Dendritic cell treated with granulocyte-macrophage colony-stimulating factor and Interleukin-4, amounts not matched to agents 40 ng/mL and 50 ng/mL, for 4 days (primary cell): ENCODE measurements around the gene DLL4.
A peak's percentile ranks its signal among the peaks of the same experiment; 100 is the strongest.

Experiments used
- H3K27ac Mint-ChIP-seq: one replicate; pipeline ENCODE4 v1.8.0; 2022; ENCODE audit warnings: mild to moderate bottlenecking, mixed read lengths
- H3K27me3 Mint-ChIP-seq: one replicate; pipeline ENCODE4 v1.8.0; 2022; ENCODE audit warnings: mild to moderate bottlenecking, mixed read lengths
- H3K36me3 Mint-ChIP-seq: one replicate; pipeline ENCODE4 v1.8.0; 2022; ENCODE audit warnings: low read depth, mixed read lengths
- H3K4me1 Mint-ChIP-seq: one replicate; pipeline ENCODE4 v1.8.0; 2022; ENCODE audit warnings: low read depth, mixed read lengths
- H3K4me3 Mint-ChIP-seq: one replicate; pipeline ENCODE4 v1.8.0; 2022; ENCODE audit warnings: mild to moderate bottlenecking, moderate library complexity, mixed read lengths
- H3K9me3 Mint-ChIP-seq: one replicate; pipeline ENCODE4 v1.8.0; 2022; ENCODE audit warnings: mixed read lengths
- intact Hi-C: fragments of 100-400 bp; cut with micrococcal nuclease; formaldehyde crosslinking; loops from one replicate; pipeline ENCODE4 v1.15.0; 2022

The DLL4 gene

DNA sequence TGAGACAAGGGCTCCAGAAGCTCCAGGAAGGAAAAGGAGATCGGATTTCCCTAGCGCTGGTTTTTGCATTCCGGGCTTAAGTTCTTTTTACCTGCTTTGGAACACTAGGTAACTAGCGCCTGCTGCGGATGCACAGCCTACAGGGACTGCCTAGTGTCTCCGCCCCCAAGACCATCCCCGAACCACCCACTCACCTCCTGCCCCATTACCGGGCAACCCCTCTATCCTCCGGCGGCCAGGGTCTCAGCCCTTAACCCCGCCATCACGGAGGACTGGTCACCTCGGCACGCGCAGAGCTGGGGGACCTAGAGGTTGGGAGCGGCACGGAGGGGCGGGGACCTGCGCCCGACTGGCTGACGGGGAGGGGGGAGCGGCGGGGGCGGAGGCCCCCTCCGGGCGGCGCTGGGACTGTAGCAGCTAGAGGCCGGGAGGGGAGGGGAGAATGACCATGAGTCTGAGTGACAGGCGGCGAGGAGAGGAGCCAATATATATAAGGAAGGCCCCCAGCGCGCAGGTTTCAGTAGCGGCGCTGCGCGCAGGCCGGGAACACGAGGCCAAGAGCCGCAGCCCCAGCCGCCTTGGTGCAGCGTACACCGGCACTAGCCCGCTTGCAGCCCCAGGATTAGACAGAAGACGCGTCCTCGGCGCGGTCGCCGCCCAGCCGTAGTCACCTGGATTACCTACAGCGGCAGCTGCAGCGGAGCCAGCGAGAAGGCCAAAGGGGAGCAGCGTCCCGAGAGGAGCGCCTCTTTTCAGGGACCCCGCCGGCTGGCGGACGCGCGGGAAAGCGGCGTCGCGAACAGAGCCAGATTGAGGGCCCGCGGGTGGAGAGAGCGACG lies at the start of gene DLL4:
Gene DLL4 (plus strand): TSS at position 520 of the 839 bp plus-strand sequence. CDS start 329 bp downstream, outside the sequence.
- Mint-ChIP-seq H3K9me3 (no peaks in the 10 kb centered on the region), H3K36me3 (no peaks in the 10 kb centered on the region), H3K27me3 (peaks cover 93% of the 10 kb centered on the region), H3K4me3 (peak within 1 kb of the TSS; percentile 69), H3K27ac (no peak within 1 kb of the TSS), H3K4me1 (peaks cover 74% of the 10 kb centered on the region)
- intact Hi-C loops: no loop called here

DNA sequence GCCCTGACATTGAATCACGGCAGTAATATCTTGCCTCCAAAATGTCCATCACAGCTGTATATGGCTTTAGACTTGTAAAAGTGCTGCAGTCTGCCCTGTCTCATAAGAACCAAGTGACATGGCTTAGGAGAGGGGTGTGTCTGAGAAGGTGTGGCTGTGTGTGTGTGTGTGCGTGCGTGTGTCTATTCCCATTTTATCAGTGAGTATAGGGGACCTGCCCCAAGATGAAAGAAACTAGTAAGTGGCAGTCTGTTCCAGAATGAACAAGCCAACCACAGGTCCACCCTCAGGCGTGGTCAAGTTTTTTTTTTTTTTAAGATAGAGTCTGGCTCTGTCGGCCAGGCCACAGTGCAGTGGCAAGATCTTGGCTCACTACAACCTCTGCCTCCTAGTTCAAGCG lies 49.5 kb upstream of the DLL4 start:
- Mint-ChIP-seq H3K4me3 (no peak overlapping the region), H3K27ac (no peak overlapping the region), H3K9me3 (no peaks in the 10 kb centered on the region), H3K27me3 (peaks cover 11% of the 10 kb centered on the region), H3K4me1 (no peaks in the 10 kb centered on the region), H3K36me3 (no peaks in the 10 kb centered on the region)
- intact Hi-C loops: no loop called here

- H3K27ac Mint-ChIP-seq: no peak overlapping the region
- H3K4me1 Mint-ChIP-seq: no peaks in the 10 kb centered on the region
- no peaks in the 10 kb centered on the region for H3K9me3 Mint-ChIP-seq
- intact Hi-C loops: no loop called here
- no peaks in the 10 kb centered on the region for H3K36me3 Mint-ChIP-seq
- no peak overlapping the region for H3K4me3 Mint-ChIP-seq
- H3K27me3 Mint-ChIP-seq: peaks cover 5% of the 10 kb centered on the region
Observed at GRCh38 chr15:40881351-40881750, 47.8 kb upstream of the DLL4 start.

DNA sequence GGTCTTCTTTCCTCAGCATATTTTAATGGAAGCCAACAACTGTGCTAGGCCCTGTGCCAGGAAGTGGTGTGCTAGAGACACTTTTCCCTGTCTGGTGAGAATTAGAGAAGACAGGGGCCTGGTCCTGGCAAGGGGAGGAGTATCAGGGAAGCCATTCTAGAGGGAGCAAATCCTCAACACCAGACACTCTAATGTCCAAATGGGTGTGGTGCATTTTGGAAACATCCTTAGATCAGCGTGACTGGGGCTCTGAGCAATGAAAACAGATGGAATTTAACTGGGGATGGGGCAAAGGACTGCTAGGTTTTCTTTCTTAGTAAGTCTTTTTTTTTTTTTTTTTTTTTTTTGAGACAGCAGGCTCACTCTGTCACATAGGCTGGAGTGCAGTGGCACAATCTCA lies 42.6 kb upstream of the DLL4 start:
- no peaks in the 10 kb centered on the region for H3K9me3 Mint-ChIP-seq
- no peaks in the 10 kb centered on the region for H3K27me3 Mint-ChIP-seq
- H3K4me1 Mint-ChIP-seq: peaks cover under 1% of the 10 kb centered on the region
- H3K27ac Mint-ChIP-seq: no peak overlapping the region
- no peak overlapping the region for H3K4me3 Mint-ChIP-seq
- H3K36me3 Mint-ChIP-seq: no peaks in the 10 kb centered on the region
- intact Hi-C loops: no loop called here

GRCh38 chr15:40889112-40889511 lies 40.0 kb upstream of the DLL4 start:
- Mint-ChIP-seq H3K27me3 (peaks cover 7% of the 10 kb centered on the region), H3K36me3 (peaks cover 1% of the 10 kb centered on the region), H3K4me1 (peaks cover 18% of the 10 kb centered on the region), H3K27ac (no peak overlapping the region), H3K4me3 (no peak overlapping the region), H3K9me3 (no peaks in the 10 kb centered on the region)
- intact Hi-C loops: no loop called here

- Mint-ChIP-seq H3K4me3 (no peak overlapping the region), H3K4me1 (peaks cover 34% of the 10 kb centered on the region), H3K9me3 (no peaks in the 10 kb centered on the region), H3K36me3 (peaks cover 18% of the 10 kb centered on the region), H3K27ac (no peak overlapping the region), H3K27me3 (peaks cover 7% of the 10 kb centered on the region)
- intact Hi-C loops: loop anchor here (5.0 kb wide), 4 partner anchors 144 to 374 kb away; no protein-coding TSS in a partner anchor
Observed at GRCh38 chr15:40891138-40891537, 38.0 kb upstream of the DLL4 start.

DNA sequence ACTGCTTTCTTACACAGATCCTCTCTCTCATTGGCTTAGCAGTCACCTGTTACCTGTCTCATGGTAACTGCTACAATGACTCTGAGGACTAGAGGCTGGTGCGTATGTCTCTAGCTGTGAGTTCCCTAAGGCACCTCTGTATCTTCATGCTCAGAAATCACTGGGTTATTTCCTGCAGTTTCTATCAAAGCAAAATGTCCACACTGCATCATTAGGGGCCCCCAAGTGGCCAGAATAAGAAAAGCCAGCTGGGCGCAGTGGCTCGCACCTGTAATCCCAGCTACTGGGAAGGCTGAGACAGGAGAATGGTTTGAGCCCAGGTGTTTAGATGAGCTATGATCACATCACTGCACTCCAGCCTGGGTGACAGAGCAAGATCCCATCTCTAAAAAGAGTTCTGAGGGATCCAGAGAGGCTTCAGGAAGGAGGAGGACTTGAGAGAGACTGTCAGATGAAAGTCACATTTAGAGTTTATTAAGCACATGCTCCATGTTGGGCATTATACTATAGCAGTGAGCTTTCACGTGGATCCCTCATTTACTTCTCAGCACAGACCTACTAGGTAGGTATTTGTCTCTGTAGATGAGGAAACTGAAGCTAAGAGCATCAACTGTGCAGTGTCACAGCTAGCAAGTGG lies 37.2 kb upstream of the DLL4 start:
- Mint-ChIP-seq H3K4me3 (no peak overlapping the region), H3K36me3 (peaks cover 26% of the 10 kb centered on the region), H3K9me3 (no peaks in the 10 kb centered on the region), H3K4me1 (peaks cover 39% of the 10 kb centered on the region), H3K27ac (no peak overlapping the region), H3K27me3 (peaks cover 7% of the 10 kb centered on the region)
- intact Hi-C loops: loop anchor here (5.0 kb wide), 4 partner anchors 145 to 375 kb away; no protein-coding TSS in a partner anchor

DNA sequence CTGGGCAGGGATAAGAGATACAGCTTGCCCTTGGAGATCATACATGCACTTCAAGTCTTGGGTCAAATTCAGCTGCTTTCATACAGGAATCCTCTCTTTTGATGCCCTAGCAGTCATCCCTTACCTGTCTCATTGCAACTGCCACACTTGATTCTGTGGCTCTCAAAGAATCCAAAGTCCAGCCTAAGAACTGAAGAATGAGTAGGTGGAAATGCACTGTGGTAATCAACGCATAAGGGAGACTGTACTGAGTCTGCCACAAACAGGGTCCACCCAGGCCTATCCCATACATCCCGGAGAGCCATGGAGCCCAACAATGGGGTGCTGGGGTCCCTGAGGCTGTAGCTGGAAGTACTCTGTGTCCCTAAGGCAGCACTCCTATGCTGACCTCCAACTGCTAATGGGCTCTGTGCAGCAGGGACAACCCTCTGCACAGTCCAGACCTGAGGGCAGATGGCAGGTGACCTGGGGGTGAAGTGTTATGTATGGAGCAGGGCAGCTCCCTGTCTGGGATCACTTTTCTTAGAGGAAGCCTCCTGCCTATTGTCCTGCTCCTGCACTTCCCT lies 36.6 kb upstream of the DLL4 start:
- no peak overlapping the region for H3K4me3 Mint-ChIP-seq
- peaks cover 7% of the 10 kb centered on the region for H3K27me3 Mint-ChIP-seq
- no peaks in the 10 kb centered on the region for H3K9me3 Mint-ChIP-seq
- H3K27ac Mint-ChIP-seq: no peak overlapping the region
- peaks cover 32% of the 10 kb centered on the region for H3K36me3 Mint-ChIP-seq
- H3K4me1 Mint-ChIP-seq: peaks cover 39% of the 10 kb centered on the region
- intact Hi-C loops: loop anchor here (5.0 kb wide), 4 partner anchors 145 to 375 kb away; no protein-coding TSS in a partner anchor

DNA sequence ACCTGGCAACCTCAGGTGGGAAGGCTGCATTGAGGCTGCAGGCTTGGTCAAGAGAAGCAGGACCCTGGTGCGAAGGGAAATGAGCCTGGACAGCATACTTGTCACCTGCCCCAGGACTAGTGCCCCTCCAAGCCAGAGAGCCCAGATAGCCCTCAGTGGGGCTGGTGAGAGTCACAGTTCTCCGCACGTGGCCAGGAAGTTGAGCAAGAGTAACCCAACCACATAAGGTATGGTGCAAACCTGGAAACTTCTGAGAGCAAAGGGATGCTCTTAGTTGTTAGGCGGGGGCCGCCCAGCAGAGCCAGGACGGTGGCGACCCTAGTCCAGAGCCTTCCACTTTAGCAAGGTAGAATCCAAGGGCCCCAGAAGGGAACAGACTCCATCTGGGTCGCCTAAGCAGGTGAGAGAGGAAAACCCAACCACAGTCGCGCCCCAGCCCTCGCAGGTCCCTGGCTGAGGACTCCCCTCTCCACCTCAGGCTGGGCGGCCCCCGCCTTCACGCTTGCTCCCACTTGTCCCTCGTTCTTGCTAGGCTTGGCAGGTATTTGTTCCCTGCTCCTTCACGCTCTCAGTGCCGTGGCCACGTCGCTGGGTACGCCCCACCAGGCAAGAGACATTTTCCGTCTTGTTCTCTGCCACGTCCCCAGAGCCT lies 36.0 kb upstream of the DLL4 start:
- Mint-ChIP-seq H3K4me1 (peaks cover 39% of the 10 kb centered on the region), H3K36me3 (peaks cover 38% of the 10 kb centered on the region), H3K4me3 (no peak overlapping the region), H3K27me3 (peaks cover 7% of the 10 kb centered on the region), H3K9me3 (no peaks in the 10 kb centered on the region), H3K27ac (peak overlapping the region; percentile 100)
- intact Hi-C loops: loop anchor here (5.0 kb wide), 4 partner anchors 146 to 376 kb away; no protein-coding TSS in a partner anchor

- peak within 1 kb of the TSS; percentile 100 for H3K4me3 Mint-ChIP-seq
- intact Hi-C loops: loop anchor here (1.0 to 5.0 kb wide), 5 partner anchors 37 to 377 kb away; no protein-coding TSS in a partner anchor
- peaks cover 43% of the 10 kb centered on the region for H3K4me1 Mint-ChIP-seq
- H3K36me3 Mint-ChIP-seq: peaks cover 47% of the 10 kb centered on the region
- peak within 1 kb of the TSS; percentile 100 for H3K27ac Mint-ChIP-seq
- H3K9me3 Mint-ChIP-seq: no peaks in the 10 kb centered on the region
- peaks cover 7% of the 10 kb centered on the region for H3K27me3 Mint-ChIP-seq
Observed at GRCh38 chr15:40893733-40894680, 35.1 kb upstream of the DLL4 start, which contains the start of gene VPS18. Gene VPS18 (plus strand): TSS chr15:40894450. CDS start chr15:40894769, 319 bp downstream.

DNA sequence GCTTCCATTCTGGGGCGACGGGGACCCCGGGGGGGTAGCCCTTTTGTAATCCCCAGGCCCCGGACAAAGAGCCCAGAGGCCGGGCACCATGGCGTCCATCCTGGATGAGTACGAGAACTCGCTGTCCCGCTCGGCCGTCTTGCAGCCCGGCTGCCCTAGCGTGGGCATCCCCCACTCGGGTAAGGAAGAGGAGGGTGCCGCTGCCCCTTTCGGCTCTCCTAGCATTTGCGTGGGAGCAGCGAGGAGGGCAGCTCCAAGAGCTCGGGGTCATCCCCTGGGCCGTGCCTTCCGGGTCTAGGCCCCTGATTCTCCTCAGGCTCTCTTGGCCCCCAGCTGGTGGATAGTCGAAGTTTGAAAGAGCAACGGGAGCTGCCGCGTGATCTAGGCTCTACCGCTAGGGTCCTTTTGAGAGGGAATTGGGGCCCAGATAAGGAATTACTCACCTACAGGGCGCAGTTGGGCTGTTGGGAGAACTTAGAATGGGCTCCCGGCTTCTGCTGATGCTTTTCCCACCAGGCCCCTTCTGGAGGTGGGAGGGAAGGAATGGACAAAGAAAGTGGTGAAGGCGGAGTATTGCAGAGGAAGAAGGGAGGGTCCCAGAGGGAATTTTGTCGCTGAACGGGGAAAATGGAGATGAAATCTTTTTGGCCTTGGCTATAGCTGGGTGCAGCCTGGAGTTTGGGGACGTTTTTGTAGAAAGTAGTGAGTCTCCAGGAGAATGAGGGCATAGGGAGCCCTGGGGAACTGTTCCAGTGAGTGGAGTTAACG lies 34.3 kb upstream of the DLL4 start:
- H3K4me1 Mint-ChIP-seq: peaks cover 52% of the 10 kb centered on the region
- H3K9me3 Mint-ChIP-seq: no peaks in the 10 kb centered on the region
- H3K27me3 Mint-ChIP-seq: peaks cover 7% of the 10 kb centered on the region
- H3K4me3 Mint-ChIP-seq: peak overlapping the region; percentile 100
- peak overlapping the region; percentile 100 for H3K27ac Mint-ChIP-seq
- intact Hi-C loops: loop anchor here (1.0 to 5.0 kb wide), 5 partner anchors 38 to 378 kb away; no protein-coding TSS in a partner anchor
- H3K36me3 Mint-ChIP-seq: peaks cover 56% of the 10 kb centered on the region

GRCh38 chr15:40899536-40900207 lies 29.5 kb upstream of the DLL4 start:
- no peak overlapping the region for H3K27ac Mint-ChIP-seq
- peaks cover 97% of the 10 kb centered on the region for H3K36me3 Mint-ChIP-seq
- peaks cover 76% of the 10 kb centered on the region for H3K4me1 Mint-ChIP-seq
- intact Hi-C loops: no loop called here
- H3K4me3 Mint-ChIP-seq: no peak overlapping the region
- H3K27me3 Mint-ChIP-seq: no peaks in the 10 kb centered on the region
- H3K9me3 Mint-ChIP-seq: no peaks in the 10 kb centered on the region
